Endothelial cell (in vitro differentiated cells): ENCODE results near the gene SUPT6H. TPM values are rescaled to one million over a fixed set of nuclear protein-coding genes. Genes with fewer than 3 reads are reported as not detected.

Experiments used
- DNase-seq: peaks from one replicate; pipeline ENCODE4 v3.0.0; 2021; ENCODE audit warnings: low spot score
- H3K27ac Mint-ChIP-seq: one replicate; pipeline ENCODE4 v1.8.0; 2021; ENCODE audit warnings: mixed read lengths, inconsistent platforms; ENCODE audit not compliant: unreplicated experiment
- H3K27me3 Mint-ChIP-seq: one replicate; pipeline ENCODE4 v1.8.0; 2021; ENCODE audit warnings: mild to moderate bottlenecking, moderate library complexity, mixed read lengths, inconsistent platforms; ENCODE audit not compliant: unreplicated experiment
- H3K36me3 Mint-ChIP-seq: one replicate; pipeline ENCODE4 v1.8.0; 2021; ENCODE audit warnings: mild to moderate bottlenecking, low read depth, mixed read lengths, inconsistent platforms; ENCODE audit not compliant: unreplicated experiment
- H3K4me1 Mint-ChIP-seq: one replicate; pipeline ENCODE4 v1.8.0; 2021; ENCODE audit warnings: mild to moderate bottlenecking, mixed read lengths, inconsistent platforms; ENCODE audit not compliant: unreplicated experiment
- H3K4me3 Mint-ChIP-seq: one replicate; pipeline ENCODE4 v1.8.0; 2021; ENCODE audit warnings: mild to moderate bottlenecking, mixed read lengths, inconsistent platforms; ENCODE audit not compliant: unreplicated experiment
- H3K9me3 Mint-ChIP-seq: one replicate; pipeline ENCODE4 v1.8.0; 2021; ENCODE audit warnings: mixed read lengths, inconsistent platforms; ENCODE audit not compliant: unreplicated experiment
- total RNA-seq: library from RNA; stranded (reverse); fragmentation: NEBNext Ultra II Directional; extraction: Animal tissue kit (Norgen Biotek cat#: 25700); gene quantifications from one replicate; pipeline ENCODE4 v1.2.1, GENCODE V29; 2021; ENCODE audit not compliant: unreplicated experiment
- TF ChIP-seq, protein P1 (sequence below): fragments of 200-600 bp; sonication (generic); IDR thresholded peaks from one replicate; pipeline ENCODE4 v1.5.0; 2021; ENCODE audit warnings: antibody characterized with exemption; ENCODE audit not compliant: unreplicated experiment

The SUPT6H gene
- total RNA-seq, 1 donor from 2014 or later: 87.4 TPM

DNA sequence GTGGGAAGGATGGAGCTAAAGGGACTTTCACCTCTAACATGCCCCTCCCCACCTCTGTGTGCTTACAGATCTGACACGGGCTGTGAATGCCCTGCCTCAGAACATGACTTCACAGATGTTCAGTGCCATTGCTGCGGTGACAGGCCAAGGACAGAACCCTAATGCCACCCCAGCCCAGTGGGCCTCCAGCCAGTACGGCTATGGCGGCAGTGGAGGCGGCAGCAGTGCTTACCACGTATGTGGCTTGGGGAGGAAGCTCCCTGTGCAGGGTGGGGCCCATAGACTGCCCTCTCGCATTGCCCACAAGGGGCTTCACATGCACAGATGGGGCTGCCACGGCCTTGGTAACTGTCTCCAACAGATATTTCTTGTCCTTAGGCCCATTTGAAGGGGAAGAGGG lies 38.3 kb downstream of the SUPT6H start:
- no peak for DNase-seq

DNA sequence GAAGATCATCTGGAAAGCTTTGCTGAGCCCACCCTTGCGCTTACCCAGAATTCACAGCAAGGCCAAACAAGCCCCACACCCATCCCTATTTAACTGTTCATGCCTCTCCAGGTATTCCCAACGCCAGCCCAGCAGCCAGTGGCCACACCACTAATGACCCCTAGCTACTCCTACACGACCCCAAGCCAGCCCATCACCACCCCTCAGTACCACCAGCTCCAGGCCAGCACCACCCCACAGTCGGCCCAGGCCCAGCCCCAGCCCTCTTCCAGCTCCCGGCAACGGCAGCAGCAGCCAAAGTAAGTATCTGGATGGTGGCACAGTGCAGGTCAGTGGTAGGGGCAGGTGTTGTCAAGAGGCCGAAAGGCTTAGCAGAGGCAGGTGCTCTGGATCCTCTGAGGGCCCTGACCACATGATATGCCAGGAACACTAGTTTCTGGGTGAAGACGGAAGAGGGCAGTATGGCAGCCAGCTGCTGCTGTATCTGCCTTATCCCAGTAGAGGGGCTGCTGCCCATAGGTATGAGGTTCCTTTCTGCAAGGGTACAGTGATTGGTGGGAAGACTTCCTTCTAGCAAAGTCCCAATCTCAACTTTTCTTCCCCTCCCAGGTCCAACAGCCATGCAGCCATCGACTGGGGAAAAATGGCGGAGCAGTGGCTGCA lies 39.0 kb downstream of the SUPT6H start:
- Mint-ChIP-seq H3K27ac (no peak overlapping the region), H3K4me3 (no peak overlapping the region), H3K9me3 (no peaks in the 10 kb centered on the region), H3K4me1 (peaks cover 12% of the 10 kb centered on the region), H3K36me3 (peaks cover 69% of the 10 kb centered on the region), H3K27me3 (peaks cover 10% of the 10 kb centered on the region)
- TF ChIP-seq, protein P1, sequence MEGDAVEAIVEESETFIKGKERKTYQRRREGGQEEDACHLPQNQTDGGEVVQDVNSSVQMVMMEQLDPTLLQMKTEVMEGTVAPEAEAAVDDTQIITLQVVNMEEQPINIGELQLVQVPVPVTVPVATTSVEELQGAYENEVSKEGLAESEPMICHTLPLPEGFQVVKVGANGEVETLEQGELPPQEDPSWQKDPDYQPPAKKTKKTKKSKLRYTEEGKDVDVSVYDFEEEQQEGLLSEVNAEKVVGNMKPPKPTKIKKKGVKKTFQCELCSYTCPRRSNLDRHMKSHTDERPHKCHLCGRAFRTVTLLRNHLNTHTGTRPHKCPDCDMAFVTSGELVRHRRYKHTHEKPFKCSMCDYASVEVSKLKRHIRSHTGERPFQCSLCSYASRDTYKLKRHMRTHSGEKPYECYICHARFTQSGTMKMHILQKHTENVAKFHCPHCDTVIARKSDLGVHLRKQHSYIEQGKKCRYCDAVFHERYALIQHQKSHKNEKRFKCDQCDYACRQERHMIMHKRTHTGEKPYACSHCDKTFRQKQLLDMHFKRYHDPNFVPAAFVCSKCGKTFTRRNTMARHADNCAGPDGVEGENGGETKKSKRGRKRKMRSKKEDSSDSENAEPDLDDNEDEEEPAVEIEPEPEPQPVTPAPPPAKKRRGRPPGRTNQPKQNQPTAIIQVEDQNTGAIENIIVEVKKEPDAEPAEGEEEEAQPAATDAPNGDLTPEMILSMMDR: no peak
- no peak for DNase-seq

More for the DNA sequence above, 38.3 kb downstream of the SUPT6H start:
- Mint-ChIP-seq H3K27ac (no peak overlapping the region), H3K36me3 (peaks cover 73% of the 10 kb centered on the region), H3K27me3 (peaks cover 10% of the 10 kb centered on the region), H3K9me3 (no peaks in the 10 kb centered on the region), H3K4me3 (no peak overlapping the region), H3K4me1 (peaks cover 12% of the 10 kb centered on the region)
- TF ChIP-seq, protein P1: no peak

DNA sequence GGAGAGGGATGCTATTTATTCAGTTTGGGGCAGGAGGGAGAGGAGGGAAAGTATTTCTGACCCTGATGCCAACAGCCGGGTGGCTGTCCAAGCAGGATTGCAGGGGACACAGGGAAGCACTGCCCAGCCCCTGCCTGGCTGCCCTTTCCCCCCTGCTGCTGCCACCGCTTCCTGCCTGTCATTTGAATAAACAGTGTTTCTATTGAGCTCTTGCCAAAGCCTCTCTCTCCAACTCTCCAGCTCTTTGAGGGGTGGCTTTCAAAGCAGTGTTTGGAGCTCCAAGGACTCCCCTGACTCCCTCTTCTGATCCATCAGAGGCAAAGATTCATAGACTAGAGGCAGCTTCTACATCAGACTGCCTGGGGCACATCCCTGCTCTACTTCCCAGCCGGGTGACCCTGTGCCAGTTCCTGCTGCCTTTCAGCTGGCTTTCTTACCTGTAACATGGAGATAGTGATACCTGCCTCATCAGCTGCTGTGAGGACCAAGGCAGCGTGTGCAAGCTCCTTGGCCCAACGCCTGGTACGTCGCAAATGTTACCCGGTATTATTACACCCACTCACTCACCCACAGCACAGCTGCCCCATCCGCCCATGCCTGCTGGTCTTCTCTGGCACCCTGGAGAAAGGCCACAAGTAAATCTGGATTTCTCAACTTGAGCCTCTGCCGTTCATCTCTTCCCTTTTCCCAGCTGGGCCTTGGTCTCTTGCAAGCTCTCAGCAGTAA lies 40.2 kb downstream of the SUPT6H start:
- TF ChIP-seq, protein P1: no peak
- no peak for DNase-seq
- Mint-ChIP-seq H3K4me3 (peak overlapping the region; percentile 53), H3K27ac (peak overlapping the region; percentile 70), H3K9me3 (no peaks in the 10 kb centered on the region), H3K4me1 (peaks cover 13% of the 10 kb centered on the region), H3K27me3 (peaks cover 10% of the 10 kb centered on the region), H3K36me3 (peaks cover 66% of the 10 kb centered on the region)

DNA sequence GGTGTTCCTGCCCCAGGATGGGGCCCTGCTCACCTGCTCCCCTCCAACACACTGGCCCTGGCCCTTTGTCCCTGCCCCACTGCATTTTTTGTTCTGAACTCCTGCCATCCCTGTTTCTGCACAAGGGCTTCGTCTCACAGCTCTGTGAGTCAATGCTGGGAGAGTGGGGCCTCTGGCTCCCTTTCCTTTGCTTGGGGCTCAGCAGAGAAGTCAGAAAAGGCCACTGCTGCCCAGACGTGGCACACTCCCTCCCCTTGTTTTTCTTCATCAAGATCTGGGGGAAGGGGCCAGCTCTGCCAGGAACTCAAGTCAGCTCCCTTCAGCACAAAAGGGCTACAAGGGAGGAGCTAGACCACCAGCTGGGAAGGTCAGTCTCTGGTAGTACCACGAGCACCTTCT lies 40.7 kb downstream of the SUPT6H start:
- peak overlapping the region; percentile 53 for H3K4me3 Mint-ChIP-seq
- H3K27ac Mint-ChIP-seq: no peak overlapping the region
- no peaks in the 10 kb centered on the region for H3K9me3 Mint-ChIP-seq
- peaks cover 66% of the 10 kb centered on the region for H3K36me3 Mint-ChIP-seq
- peaks cover 15% of the 10 kb centered on the region for H3K4me1 Mint-ChIP-seq
- H3K27me3 Mint-ChIP-seq: peaks cover 10% of the 10 kb centered on the region
- no peak for DNase-seq
- TF ChIP-seq, protein P1: no peak
